ENCODE data around the gene TMEM63A.

The TMEM63A gene

DNA sequence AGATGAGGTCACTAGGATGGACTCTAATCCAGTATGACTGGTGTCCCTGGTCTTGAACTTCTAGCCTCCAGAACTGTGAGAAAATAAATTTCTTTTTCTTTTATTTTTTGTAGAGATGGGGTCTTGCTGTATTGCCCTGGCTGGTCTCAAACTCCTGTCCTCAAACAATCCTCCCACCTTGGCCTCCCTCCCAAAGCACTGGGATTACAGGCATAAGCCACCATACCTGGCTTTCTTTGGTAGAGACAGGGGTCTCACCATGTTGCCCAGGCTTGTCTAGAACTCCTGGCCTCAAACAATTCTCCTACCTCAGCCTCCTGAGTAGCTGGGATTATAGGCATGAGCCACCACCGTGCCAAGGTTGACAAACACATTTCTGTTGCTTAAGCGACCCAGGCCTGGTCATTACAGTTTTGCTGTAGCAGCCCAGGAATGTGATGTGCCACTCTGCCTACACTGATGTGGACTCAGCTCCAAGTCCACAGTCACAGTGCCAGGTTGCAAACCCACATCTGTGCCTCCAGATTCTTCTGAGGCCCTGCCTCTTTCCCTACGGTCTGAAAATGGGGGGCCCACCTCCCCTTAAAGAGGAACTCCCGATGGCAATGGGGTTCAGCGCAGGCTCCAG lies 25.9 kb upstream of the TMEM63A start:
- TF ChIP-seq ZFX (IDR thresholded peaks at IDR 0.05; ENCODE audit: borderline replicate concordance) (no peak), CTCF (IDR thresholded peaks at IDR 0.05) (no peak)

GRCh38 chr1:225907341-225907740 lies 25.2 kb upstream of the TMEM63A start:
- TF ChIP-seq ZFX (IDR thresholded peaks at IDR 0.05; ENCODE audit: borderline replicate concordance) (no peak), CTCF (IDR thresholded peaks at IDR 0.05) (no peak)
- no peak overlapping the region for H3K27ac ChIP-seq

More for the DNA sequence above, 25.9 kb upstream of the TMEM63A start:
- H3K27ac ChIP-seq = no peak overlapping the region

- TF ChIP-seq CTCF (IDR thresholded peaks at IDR 0.05) (no peak), ZFX (IDR thresholded peaks at IDR 0.05; ENCODE audit: borderline replicate concordance) (no peak)
- no peak overlapping the region for H3K27ac ChIP-seq
Observed at GRCh38 chr1:225906467-225906866, 24.3 kb upstream of the TMEM63A start.

DNA sequence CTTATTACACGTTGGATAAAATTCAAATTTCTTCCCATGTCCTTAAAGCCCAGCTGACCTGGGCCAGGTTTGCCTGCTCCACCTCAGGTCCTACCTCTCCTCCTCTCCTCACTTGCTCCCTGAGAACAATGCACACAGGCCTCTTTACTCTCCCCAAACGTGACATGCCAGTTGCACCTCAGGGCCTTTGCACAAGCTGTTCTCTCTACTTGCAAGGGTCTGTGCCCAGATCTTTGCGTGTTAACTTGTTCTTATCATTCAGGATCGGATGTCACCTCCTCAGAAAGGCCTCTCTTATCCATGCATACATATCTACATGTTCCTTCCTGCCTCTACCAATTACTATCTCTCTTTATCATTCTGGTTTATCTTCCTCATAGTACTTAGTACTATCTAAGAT lies 21.4 kb upstream of the TMEM63A start:
- no peak overlapping the region for H3K27ac ChIP-seq
- no peak for TF ChIP-seq CTCF (IDR thresholded peaks at IDR 0.05)
- TF ChIP-seq ZFX (IDR thresholded peaks at IDR 0.05; ENCODE audit: borderline replicate concordance) = no peak

DNA sequence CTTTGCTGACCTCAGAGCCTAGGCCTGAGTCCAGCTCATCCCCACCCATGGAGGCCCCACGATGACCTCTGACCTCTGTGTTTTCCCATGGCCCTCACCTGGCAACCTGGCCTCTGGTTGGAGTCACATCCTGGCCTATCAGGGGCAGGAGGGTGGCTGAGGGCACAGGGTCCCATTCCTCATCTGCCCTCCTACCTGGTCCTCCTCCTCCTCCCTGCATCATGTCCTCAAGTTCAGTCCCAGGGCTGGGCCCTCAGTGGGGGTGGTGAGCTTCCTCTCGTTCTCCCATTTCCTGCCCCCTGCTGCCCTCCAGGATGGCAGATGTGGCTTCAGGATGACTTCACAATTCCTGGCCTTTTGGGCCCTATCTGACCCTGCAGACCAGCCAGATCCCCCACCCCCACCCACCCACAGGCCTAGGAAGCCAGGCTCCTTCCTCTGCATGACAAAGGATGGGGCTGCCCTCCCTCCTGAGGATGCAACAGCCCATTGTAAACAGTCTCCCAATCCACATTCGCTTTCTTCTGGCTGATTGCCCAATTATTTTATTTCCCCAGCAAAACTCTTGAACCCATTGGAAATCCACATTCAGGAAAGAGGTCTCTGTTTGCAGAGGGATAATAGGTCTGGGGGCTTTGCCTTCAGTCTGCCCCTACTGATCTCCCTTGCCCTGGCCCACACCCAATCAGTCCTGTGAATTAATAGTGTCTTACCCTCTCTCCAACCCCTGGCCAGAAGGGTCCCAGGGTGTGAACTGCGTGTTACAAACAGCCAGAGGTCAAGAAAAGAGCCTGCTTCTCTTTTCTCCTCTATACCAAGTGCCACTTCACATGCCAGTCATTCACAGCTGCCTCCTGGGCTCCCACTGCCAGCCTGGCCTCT lies 17.1 kb upstream of the TMEM63A start:
- no peak for TF ChIP-seq ZFX (IDR thresholded peaks at IDR 0.05; ENCODE audit: borderline replicate concordance)
- no peak for TF ChIP-seq CTCF (IDR thresholded peaks at IDR 0.05)

DNA sequence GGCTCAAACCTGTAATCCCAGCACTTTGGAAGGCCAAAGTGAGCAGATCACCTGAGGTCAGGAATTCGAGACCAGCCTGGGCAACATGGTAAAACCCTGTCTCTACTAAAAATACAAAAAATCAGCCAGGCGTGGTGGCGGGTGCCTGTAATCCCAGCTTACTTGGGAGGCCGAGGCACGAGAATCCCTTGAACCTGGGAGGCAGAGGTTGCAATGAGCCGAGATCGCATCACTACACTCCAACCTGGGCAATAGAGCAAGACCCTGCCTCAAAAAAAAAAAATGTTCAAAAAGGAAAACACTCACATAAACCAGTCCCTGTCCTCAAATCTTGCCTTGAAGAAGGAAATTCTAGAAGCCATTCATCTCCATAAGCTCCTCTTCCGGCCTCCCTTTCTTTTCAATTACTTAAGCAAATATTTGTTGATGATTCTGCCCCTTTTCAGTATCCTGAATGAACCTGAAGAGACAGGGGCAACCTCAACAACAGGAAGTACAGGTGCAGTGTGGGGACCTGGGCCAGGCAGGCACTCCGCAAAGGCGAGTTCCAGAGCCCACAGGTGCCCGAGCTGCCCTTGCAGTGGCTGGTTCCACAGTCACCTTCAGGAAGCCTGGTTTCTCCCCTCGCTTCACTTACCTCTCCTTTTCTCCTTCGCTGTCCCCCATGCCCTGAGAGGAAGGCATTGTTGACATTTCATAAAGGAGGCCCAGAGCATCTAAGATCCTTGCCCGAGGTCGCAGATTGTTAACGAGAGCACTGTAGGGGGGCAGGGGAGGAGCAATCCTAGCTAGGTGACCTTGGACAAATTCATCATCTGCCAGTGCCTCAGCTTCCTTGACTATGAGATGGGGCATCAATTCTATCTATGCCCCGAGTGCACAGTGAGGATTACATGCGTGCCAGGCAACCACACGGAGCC lies 15.7 kb upstream of the TMEM63A start:
- no peak for TF ChIP-seq ZFX (IDR thresholded peaks at IDR 0.05; ENCODE audit: borderline replicate concordance)
- TF ChIP-seq CTCF (IDR thresholded peaks at IDR 0.05) = no peak
- H3K27ac ChIP-seq = peak overlapping the region; percentile 38

More for the DNA sequence above, 17.1 kb upstream of the TMEM63A start:
- no peak overlapping the region for H3K27ac ChIP-seq
